Hepatocyte (in vitro differentiated cells): Measurements from ENCODE around the gene RIBC2.

Experiments
- EZH2 ChIP-seq: fragments of 200-600 bp; sonication (generic); IDR thresholded peaks from 2 replicates; pipeline ENCODE4 v1.6.1; 2016; ENCODE audit warnings: antibody characterized with exemption, mild to moderate bottlenecking, borderline replicate concordance
- TF ChIP-seq, protein P1 (sequence below): fragments of 200-600 bp; sonication (generic); IDR thresholded peaks from 2 replicates; pipeline ENCODE4 v1.5.1; 2016; ENCODE audit warnings: antibody characterized with exemption, mild to moderate bottlenecking; ENCODE audit not compliant: poor library complexity

DNA sequence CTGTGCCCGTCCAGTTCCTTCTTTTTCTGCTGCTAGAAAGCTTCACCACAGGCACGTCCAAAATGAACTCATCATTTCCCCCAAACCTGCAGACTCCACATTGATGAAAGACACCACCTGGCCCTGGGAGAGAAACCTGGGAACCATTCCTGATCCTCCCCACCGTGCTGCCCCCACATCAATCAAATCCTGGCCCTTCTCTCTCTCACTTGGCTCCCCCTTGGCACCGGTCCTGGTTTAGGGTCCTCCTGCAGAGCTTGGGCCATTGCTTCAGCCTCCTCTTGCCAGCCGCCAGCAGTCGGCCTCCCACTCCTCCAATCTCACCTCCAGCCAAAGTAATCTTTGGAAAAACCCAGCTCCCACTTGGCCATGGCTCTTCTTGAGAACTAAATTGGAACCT, 38.5 kb downstream of the RIBC2 start:
- TF ChIP-seq, protein P1, sequence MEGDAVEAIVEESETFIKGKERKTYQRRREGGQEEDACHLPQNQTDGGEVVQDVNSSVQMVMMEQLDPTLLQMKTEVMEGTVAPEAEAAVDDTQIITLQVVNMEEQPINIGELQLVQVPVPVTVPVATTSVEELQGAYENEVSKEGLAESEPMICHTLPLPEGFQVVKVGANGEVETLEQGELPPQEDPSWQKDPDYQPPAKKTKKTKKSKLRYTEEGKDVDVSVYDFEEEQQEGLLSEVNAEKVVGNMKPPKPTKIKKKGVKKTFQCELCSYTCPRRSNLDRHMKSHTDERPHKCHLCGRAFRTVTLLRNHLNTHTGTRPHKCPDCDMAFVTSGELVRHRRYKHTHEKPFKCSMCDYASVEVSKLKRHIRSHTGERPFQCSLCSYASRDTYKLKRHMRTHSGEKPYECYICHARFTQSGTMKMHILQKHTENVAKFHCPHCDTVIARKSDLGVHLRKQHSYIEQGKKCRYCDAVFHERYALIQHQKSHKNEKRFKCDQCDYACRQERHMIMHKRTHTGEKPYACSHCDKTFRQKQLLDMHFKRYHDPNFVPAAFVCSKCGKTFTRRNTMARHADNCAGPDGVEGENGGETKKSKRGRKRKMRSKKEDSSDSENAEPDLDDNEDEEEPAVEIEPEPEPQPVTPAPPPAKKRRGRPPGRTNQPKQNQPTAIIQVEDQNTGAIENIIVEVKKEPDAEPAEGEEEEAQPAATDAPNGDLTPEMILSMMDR: no peak
- TF ChIP-seq EZH2: no peak
